Measurements from ENCODE around the gene UBAC2. TPM values are rescaled to one million over a fixed set of nuclear protein-coding genes. Genes with fewer than 3 reads are reported as not detected.
"Not testable (repeated sequence)": the region's sequence is repeated elsewhere in the genome, so short reads cannot be mapped to it uniquely, and the experiment has no call there.

UBAC2 gene
- total RNA-seq, 2 donors from 2014 or later: 76.7 to 80.3 TPM

GRCh38 chr13:99398071-99398470 is 197.4 kb downstream of the UBAC2 start:
- Mint-ChIP-seq H3K4me1 (ENCODE audit: low read depth) (peaks cover 77% of the 10 kb centered on the region), H3K27ac (no peak overlapping the region), H3K4me3 (no peak overlapping the region), H3K9me3 (peaks cover 0 to 5% of the 10 kb centered on the region in 2 donors), H3K36me3 (ENCODE audit: insufficient read depth in 2 of 2) (peaks cover 15 to 22% of the 10 kb centered on the region in 2 donors), H3K27me3 (ENCODE audit: low read depth) (no peaks in the 10 kb centered on the region)
- ATAC-seq (replicated peaks in 1 of 2) (no peak), DNase-seq (no peak)

- H3K9me3 Mint-ChIP-seq: peaks cover 0 to 5% of the 10 kb centered on the region in 2 donors
- DNase-seq (no peak), ATAC-seq (replicated peaks in 1 of 2) (no peak)
- peak overlapping the region; percentile 82 to 85 for H3K4me3 Mint-ChIP-seq
- no peaks in the 10 kb centered on the region for H3K27me3 Mint-ChIP-seq (ENCODE audit: low read depth)
- no peak overlapping the region for H3K27ac Mint-ChIP-seq
- H3K36me3 Mint-ChIP-seq (ENCODE audit: insufficient read depth in 2 of 2): peaks cover 10 to 19% of the 10 kb centered on the region in 2 donors
- peaks cover 76% of the 10 kb centered on the region for H3K4me1 Mint-ChIP-seq (ENCODE audit: low read depth)
Measured at GRCh38 chr13:99398916-99399622, 198.4 kb downstream of the UBAC2 start.

- no peak for DNase-seq
- H3K27me3 Mint-ChIP-seq (ENCODE audit: low read depth): no peaks in the 10 kb centered on the region
- peak overlapping the region; percentile 96 for H3K27ac Mint-ChIP-seq
- peak overlapping the region; percentile 82 to 85 for H3K4me3 Mint-ChIP-seq
- peaks cover 0 to 5% of the 10 kb centered on the region in 2 donors for H3K9me3 Mint-ChIP-seq
- peak in 1 of 2 donors; percentile 23 for ATAC-seq (replicated peaks in 1 of 2)
- H3K36me3 Mint-ChIP-seq (ENCODE audit: insufficient read depth in 2 of 2): peaks cover 10 to 21% of the 10 kb centered on the region in 2 donors
- H3K4me1 Mint-ChIP-seq (ENCODE audit: low read depth): peaks cover 76% of the 10 kb centered on the region
Measured at GRCh38 chr13:99399623-99399974, 198.9 kb downstream of the UBAC2 start.

GRCh38 chr13:99403458-99403971 is 202.9 kb downstream of the UBAC2 start:
- ATAC-seq (replicated peaks in 1 of 2) (peak; percentile 67 to 72), DNase-seq (no peak)
- H3K27ac Mint-ChIP-seq: peak overlapping the region; percentile 56
- peak overlapping the region; percentile 25 to 26 for H3K4me3 Mint-ChIP-seq
- H3K4me1 Mint-ChIP-seq (ENCODE audit: low read depth): peaks cover 67% of the 10 kb centered on the region
- H3K36me3 Mint-ChIP-seq (ENCODE audit: insufficient read depth in 2 of 2): peaks cover 10 to 43% of the 10 kb centered on the region in 2 donors
- no peaks in the 10 kb centered on the region for H3K27me3 Mint-ChIP-seq (ENCODE audit: low read depth)
- H3K9me3 Mint-ChIP-seq: peaks cover 2 to 5% of the 10 kb centered on the region in 2 donors

GRCh38 chr13:99404005-99404755 is 203.5 kb downstream of the UBAC2 start:
- Mint-ChIP-seq H3K27ac (peak overlapping the region; percentile 56), H3K4me3 (peak overlapping the region; percentile 25 to 26), H3K27me3 (ENCODE audit: low read depth) (no peaks in the 10 kb centered on the region), H3K4me1 (ENCODE audit: low read depth) (peaks cover 60% of the 10 kb centered on the region), H3K36me3 (ENCODE audit: insufficient read depth in 2 of 2) (peaks cover 10 to 46% of the 10 kb centered on the region in 2 donors), H3K9me3 (peaks cover 2 to 5% of the 10 kb centered on the region in 2 donors)
- ATAC-seq (replicated peaks in 1 of 2): peak; percentile 48 to 59
- DNase-seq: no peak

DNA sequence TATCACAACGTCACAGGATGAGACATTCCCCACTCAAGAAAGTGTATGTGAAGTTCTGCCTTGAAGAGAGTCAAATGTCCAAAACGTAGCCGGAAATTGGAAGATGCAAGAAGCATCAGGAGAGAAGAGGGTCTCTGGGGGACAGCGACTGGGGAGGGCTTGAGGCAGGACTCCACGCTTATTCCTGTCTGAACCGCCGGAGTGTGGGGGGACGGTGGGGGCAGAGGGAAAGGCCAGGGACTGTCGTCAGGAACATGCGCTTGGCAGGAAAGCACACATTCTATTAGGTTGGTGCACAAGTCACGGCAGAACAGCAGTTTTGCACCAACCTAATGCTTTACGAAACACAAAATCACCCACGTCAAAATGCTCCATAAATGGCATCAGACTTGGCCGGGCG is 205.3 kb downstream of the UBAC2 start:
- Mint-ChIP-seq H3K4me1 (ENCODE audit: low read depth) (peaks cover 42% of the 10 kb centered on the region), H3K9me3 (peaks cover 2 to 5% of the 10 kb centered on the region in 2 donors), H3K27me3 (ENCODE audit: low read depth) (no peaks in the 10 kb centered on the region), H3K36me3 (ENCODE audit: insufficient read depth in 2 of 2) (peaks cover 5 to 40% of the 10 kb centered on the region in 2 donors), H3K27ac (no peak overlapping the region), H3K4me3 (no peak overlapping the region)
- ATAC-seq (replicated peaks in 1 of 2): no peak
- DNase-seq: no peak

- peaks cover 8 to 38% of the 10 kb centered on the region in 2 donors for H3K36me3 Mint-ChIP-seq (ENCODE audit: insufficient read depth in 2 of 2)
Measured at GRCh38 chr13:99406799-99407201, 206.1 kb downstream of the UBAC2 start.

GRCh38 chr13:99407906-99408702 is 207.4 kb downstream of the UBAC2 start:
- no peaks in the 10 kb centered on the region for H3K27me3 Mint-ChIP-seq (ENCODE audit: low read depth)
- H3K36me3 Mint-ChIP-seq (ENCODE audit: insufficient read depth in 2 of 2): peaks cover 8 to 35% of the 10 kb centered on the region in 2 donors
- H3K4me1 Mint-ChIP-seq (ENCODE audit: low read depth): peaks cover 36% of the 10 kb centered on the region
- peaks cover 5% of the 10 kb centered on the region in 2 donors for H3K9me3 Mint-ChIP-seq
- no peak overlapping the region for H3K4me3 Mint-ChIP-seq
- no peak for ATAC-seq (replicated peaks in 1 of 2)
- no peak overlapping the region for H3K27ac Mint-ChIP-seq
- no peak for DNase-seq

More at GRCh38 chr13:99406799-99407201, 206.1 kb downstream of the UBAC2 start:
- peaks cover 2 to 7% of the 10 kb centered on the region in 2 donors for H3K9me3 Mint-ChIP-seq
- H3K4me3 Mint-ChIP-seq: peak overlapping the region in 1 of 2 donors; percentile 40
- no peak for DNase-seq
- peaks cover 41% of the 10 kb centered on the region for H3K4me1 Mint-ChIP-seq (ENCODE audit: low read depth)
- no peak overlapping the region for H3K27ac Mint-ChIP-seq
- ATAC-seq (replicated peaks in 1 of 2): no peak
- no peaks in the 10 kb centered on the region for H3K27me3 Mint-ChIP-seq (ENCODE audit: low read depth)

DNA sequence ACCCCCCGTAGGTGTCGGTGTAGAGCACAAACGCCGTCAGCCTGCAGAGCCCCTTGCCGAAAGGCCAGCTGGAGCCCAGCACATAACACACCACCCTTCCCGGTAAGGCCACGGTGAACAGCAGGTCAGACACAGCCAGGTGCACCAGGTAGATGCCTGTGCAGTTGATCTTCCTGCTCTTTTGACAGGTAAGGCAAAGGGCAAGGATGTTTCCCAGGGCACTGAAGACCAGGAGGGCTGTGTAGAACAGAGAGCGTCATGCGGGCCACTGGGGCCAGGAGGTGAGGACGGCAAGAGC is 208.0 kb downstream of the UBAC2 start:
- Mint-ChIP-seq H3K4me1 (ENCODE audit: low read depth) (peaks cover 32% of the 10 kb centered on the region), H3K4me3 (no peak overlapping the region), H3K27me3 (ENCODE audit: low read depth) (no peaks in the 10 kb centered on the region), H3K9me3 (peaks cover 5% of the 10 kb centered on the region in 2 donors), H3K36me3 (ENCODE audit: insufficient read depth in 2 of 2) (peaks cover 8 to 35% of the 10 kb centered on the region in 2 donors), H3K27ac (no peak overlapping the region)
- DNase-seq: no peak
- no peak for ATAC-seq (replicated peaks in 1 of 2)

- not testable (repeated sequence) for H3K4me3 Mint-ChIP-seq; H3K27ac Mint-ChIP-seq; H3K9me3 Mint-ChIP-seq; H3K27me3 Mint-ChIP-seq (ENCODE audit: low read depth); DNase-seq
- H3K4me1 Mint-ChIP-seq (ENCODE audit: low read depth): peaks cover 23% of the 10 kb centered on the region
- peaks cover 8 to 35% of the 10 kb centered on the region in 2 donors for H3K36me3 Mint-ChIP-seq (ENCODE audit: insufficient read depth in 2 of 2)
- ATAC-seq (replicated peaks in 1 of 2): peak; percentile 22 to 23
Measured at GRCh38 chr13:99409461-99410083, 208.9 kb downstream of the UBAC2 start.

DNA sequence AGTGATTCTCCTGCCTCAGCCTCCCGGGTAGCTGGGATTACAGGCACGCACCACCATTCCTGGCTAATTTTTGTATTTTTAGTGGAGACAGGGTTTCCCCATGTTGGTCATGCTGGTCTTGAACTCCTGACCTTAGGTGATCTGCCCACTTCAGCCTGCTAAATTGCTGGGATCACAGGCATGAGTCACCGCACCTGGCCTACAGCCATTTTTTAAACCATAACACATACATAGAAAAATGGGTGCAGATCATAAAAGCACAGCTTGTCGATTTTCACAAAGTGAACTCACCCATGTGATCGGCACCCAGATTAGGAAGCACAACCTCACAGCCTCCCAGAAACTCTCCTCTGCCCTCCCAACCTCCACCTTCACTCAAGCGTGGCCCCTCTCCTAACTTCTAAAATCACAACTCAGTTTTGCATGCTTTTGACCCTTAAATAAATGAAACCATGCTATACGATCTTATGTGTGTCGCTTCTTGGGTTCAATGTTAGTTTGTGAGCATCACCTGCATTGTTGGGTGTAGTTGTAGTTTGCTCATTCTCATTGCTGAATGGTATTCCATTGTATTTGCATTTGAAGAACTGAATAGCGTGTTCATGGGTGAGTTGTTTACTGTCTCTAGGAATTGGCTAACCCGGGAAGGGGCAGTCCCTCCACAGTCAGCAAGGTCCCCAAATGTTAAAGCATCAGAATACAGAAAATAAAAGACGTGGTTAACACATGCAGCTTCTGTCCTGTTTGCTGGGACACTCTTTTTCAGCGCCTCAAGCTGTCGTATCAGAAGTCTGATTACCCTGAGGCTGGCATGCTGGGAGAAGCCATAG is 210.2 kb downstream of the UBAC2 start:
- H3K27me3 Mint-ChIP-seq (ENCODE audit: low read depth); H3K9me3 Mint-ChIP-seq; ATAC-seq (replicated peaks in 1 of 2); H3K27ac Mint-ChIP-seq; DNase-seq; H3K4me3 Mint-ChIP-seq: not testable (repeated sequence)
- H3K36me3 Mint-ChIP-seq (ENCODE audit: insufficient read depth in 2 of 2): peaks cover 8 to 29% of the 10 kb centered on the region in 2 donors
- peaks cover 20% of the 10 kb centered on the region for H3K4me1 Mint-ChIP-seq (ENCODE audit: low read depth)

DNA sequence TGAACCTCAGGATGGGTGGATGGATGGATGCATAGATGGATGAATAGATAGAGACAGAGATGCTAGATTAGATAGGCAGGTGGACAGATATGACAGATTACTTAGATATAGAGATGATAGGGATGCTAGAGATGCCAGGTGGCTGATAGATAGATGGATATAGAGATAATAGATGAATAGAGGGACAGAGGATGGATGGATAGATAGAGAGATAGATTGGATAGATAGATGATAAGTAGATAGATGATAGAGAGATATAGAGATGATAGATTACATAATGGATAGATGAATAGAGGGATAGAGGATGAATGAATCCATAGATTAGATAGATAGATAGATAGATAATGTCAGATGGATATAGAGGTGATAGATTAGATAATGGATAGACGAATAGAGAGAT is 212.2 kb downstream of the UBAC2 start:
- H3K4me1 Mint-ChIP-seq (ENCODE audit: low read depth): peaks cover 23% of the 10 kb centered on the region
- H3K27me3 Mint-ChIP-seq (ENCODE audit: low read depth): no peaks in the 10 kb centered on the region
- peaks cover 3 to 5% of the 10 kb centered on the region in 2 donors for H3K9me3 Mint-ChIP-seq
- no peak overlapping the region for H3K27ac Mint-ChIP-seq
- ATAC-seq (replicated peaks in 1 of 2) (no peak), DNase-seq (no peak)
- no peak overlapping the region for H3K4me3 Mint-ChIP-seq
- H3K36me3 Mint-ChIP-seq (ENCODE audit: insufficient read depth in 2 of 2): peaks cover 8 to 16% of the 10 kb centered on the region in 2 donors
